Upper lobe of right lung (tissue), 1 donor: Measurements from ENCODE around the gene EML1. TPM values are rescaled to one million over a fixed set of nuclear protein-coding genes. Genes with fewer than 3 reads are reported as not detected.

ENCODE experiments used
- ATAC-seq: fragments of 200-7000 bp; cut with Tn5 transposase; one replicate; pipeline ENCODE4 v1.9.1; 2020; ENCODE audit warnings: mild to moderate bottlenecking, moderate library complexity
- DNase-seq: peaks from one replicate; pipeline ENCODE4 v3.0.0-alpha.2; 2020
- H3K27ac ChIP-seq: fragments of 200-600 bp; one replicate; pipeline ENCODE4 v1.8.0; 2022
- H3K27me3 ChIP-seq: fragments of 200-600 bp; one replicate; pipeline ENCODE4 v1.8.0; 2022; ENCODE audit warnings: mild to moderate bottlenecking
- H3K36me3 ChIP-seq: fragments of 200-600 bp; one replicate; pipeline ENCODE4 v1.8.0; 2022
- H3K4me1 ChIP-seq: fragments of 200-600 bp; one replicate; pipeline ENCODE4 v1.8.0; 2022
- H3K4me3 ChIP-seq: fragments of 200-600 bp; one replicate; pipeline ENCODE4 v1.8.0; 2022; ENCODE audit warnings: mild to moderate bottlenecking
- H3K9me3 ChIP-seq: fragments of 200-600 bp; one replicate; pipeline ENCODE4 v1.8.0; 2022
- intact Hi-C: fragments of 100-400 bp; cut with DNase I; formaldehyde crosslinking; loops from one replicate; pipeline ENCODE4 v1.11.0; 2022
- total RNA-seq: library from RNA; stranded (reverse); fragmentation: NEBNext Ultra II Directional; extraction: Animal tissue kit (Norgen Biotek cat#: 25700); gene quantifications from one replicate; pipeline ENCODE4 v1.2.1, GENCODE V29; 2021
- TF ChIP-seq, protein P1 (sequence below): fragments of 200-600 bp; IDR thresholded peaks from one replicate; pipeline ENCODE4 v1.8.0; 2022; ENCODE audit warnings: antibody characterized with exemption
- donor health status: DM: no; HTN: yes; CAD: no; lungs with severe emphysema.

Gene EML1
- total RNA-seq, 1 donor from 2014 or later, result 42.2 TPM

GRCh38 chr14:99809360-99809759 lies 16.1 kb downstream of the EML1 start:
- TF ChIP-seq, protein P1, sequence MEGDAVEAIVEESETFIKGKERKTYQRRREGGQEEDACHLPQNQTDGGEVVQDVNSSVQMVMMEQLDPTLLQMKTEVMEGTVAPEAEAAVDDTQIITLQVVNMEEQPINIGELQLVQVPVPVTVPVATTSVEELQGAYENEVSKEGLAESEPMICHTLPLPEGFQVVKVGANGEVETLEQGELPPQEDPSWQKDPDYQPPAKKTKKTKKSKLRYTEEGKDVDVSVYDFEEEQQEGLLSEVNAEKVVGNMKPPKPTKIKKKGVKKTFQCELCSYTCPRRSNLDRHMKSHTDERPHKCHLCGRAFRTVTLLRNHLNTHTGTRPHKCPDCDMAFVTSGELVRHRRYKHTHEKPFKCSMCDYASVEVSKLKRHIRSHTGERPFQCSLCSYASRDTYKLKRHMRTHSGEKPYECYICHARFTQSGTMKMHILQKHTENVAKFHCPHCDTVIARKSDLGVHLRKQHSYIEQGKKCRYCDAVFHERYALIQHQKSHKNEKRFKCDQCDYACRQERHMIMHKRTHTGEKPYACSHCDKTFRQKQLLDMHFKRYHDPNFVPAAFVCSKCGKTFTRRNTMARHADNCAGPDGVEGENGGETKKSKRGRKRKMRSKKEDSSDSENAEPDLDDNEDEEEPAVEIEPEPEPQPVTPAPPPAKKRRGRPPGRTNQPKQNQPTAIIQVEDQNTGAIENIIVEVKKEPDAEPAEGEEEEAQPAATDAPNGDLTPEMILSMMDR, result no peak
- DNase-seq (no peak), ATAC-seq (peak; percentile 51)
- no peaks in the 10 kb centered on the region for H3K27me3 ChIP-seq
- H3K9me3 ChIP-seq, result no peaks in the 10 kb centered on the region
- no peak overlapping the region for H3K27ac ChIP-seq
- peaks cover 18% of the 10 kb centered on the region for H3K4me1 ChIP-seq
- H3K36me3 ChIP-seq, result no peaks in the 10 kb centered on the region
- intact Hi-C loops, result no loop called here
- no peak overlapping the region for H3K4me3 ChIP-seq

DNA sequence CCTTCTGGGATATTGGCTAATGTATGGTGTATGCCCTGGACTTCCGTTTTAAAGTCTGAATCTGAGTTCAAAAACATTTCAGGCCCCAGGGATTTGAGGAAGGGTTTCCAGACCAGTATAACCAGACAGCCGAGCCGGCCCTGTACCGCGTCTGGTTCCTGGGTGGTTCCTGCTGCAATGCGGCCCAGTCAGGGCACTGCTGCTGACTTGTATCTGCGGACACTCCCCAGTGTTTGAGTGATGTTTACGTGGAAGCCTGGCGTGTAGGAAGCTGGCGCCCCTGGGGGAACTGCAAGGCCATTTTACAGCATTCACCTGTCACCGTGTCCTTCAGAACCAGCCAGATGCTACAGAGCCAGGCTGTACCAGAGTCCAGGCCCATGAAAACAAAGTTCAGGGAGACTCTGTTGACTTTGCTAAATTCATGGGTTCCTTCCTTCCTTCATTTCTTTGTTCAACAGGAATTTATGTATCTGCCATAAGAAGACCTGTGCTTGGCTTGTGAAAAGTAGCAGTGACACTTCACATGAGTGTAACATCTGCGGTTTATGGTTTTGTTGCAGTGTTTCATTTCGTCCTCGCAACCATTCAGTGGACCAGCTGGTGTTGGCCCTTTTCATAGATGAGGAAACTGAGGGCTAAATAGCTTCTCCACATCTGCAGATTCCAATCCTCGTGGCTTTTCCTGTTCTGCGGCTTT lies 16.8 kb downstream of the EML1 start:
- H3K4me3 ChIP-seq, result no peak overlapping the region
- DNase-seq (no peak), ATAC-seq (peak; percentile 54)
- H3K27me3 ChIP-seq, result no peaks in the 10 kb centered on the region
- no peaks in the 10 kb centered on the region for H3K9me3 ChIP-seq
- no peak overlapping the region for H3K27ac ChIP-seq
- no peaks in the 10 kb centered on the region for H3K36me3 ChIP-seq
- TF ChIP-seq, protein P1, result no peak
- intact Hi-C loops, result no loop called here
- H3K4me1 ChIP-seq, result peaks cover 18% of the 10 kb centered on the region

DNA sequence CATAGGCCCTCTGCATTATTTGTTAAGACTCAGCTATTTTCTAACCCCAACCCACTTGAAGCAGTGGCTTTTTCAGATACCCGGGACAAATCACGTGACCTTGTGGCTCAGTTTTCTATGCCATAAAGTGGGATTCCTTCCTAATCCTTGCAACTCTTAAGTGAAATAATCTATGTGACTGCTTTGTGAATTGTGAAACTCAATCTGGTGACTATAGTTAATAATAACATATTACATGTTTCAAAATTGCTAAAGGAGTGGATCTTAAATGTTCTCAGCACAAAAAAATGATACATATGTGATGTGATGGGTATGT lies 17.3 kb downstream of the EML1 start:
- Histone ChIP-seq H3K4me1 (peaks cover 18% of the 10 kb centered on the region), H3K36me3 (no peaks in the 10 kb centered on the region), H3K27ac (no peak overlapping the region), H3K27me3 (no peaks in the 10 kb centered on the region), H3K4me3 (no peak overlapping the region), H3K9me3 (no peaks in the 10 kb centered on the region)
- ATAC-seq (no peak), DNase-seq (no peak)
- intact Hi-C loops, result no loop called here
- TF ChIP-seq, protein P1, result no peak

DNA sequence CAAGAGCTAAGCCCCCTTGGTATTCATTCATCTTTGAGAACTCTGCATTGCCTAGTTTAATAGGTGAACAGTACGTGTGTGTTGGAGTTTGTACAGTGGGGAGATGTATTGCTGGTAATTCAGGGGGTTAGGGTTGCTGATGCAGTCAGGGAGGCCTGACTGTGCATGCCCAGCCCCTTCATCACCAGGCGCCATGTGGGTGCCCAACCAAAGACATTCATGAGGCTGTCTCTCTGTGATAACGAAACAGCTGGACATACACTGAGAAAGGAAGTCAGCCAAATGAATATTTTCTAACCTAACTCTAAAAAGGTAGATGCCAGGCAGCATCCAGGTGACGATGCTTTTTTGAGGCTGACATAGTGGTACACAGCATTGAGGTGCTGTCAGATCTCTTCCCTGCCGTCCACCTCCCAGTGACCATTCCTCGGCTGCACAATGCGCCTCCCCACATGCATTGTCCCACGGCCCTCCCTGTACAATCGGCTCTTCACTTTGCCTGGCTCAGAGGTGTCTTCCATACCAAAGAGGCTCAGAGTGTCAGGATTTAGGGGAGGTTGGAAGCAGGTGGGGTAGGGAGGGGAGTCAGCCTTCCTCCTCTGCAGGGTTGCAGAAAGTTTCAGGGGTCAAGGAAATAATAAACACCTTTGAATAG lies 19.0 kb downstream of the EML1 start:
- Histone ChIP-seq H3K27ac (no peak overlapping the region), H3K4me1 (peaks cover 18% of the 10 kb centered on the region), H3K4me3 (no peak overlapping the region), H3K9me3 (no peaks in the 10 kb centered on the region), H3K27me3 (no peaks in the 10 kb centered on the region), H3K36me3 (no peaks in the 10 kb centered on the region)
- TF ChIP-seq, protein P1, result no peak
- ATAC-seq, result no peak
- DNase-seq, result no peak
- intact Hi-C loops, result no loop called here

- Histone ChIP-seq H3K4me1 (peaks cover 18% of the 10 kb centered on the region), H3K4me3 (no peak overlapping the region), H3K27ac (no peak overlapping the region), H3K36me3 (no peaks in the 10 kb centered on the region), H3K27me3 (no peaks in the 10 kb centered on the region), H3K9me3 (no peaks in the 10 kb centered on the region)
- ATAC-seq (no peak), DNase-seq (no peak)
- TF ChIP-seq, protein P1, result no peak
- intact Hi-C loops, result no loop called here
Measured at GRCh38 chr14:99812892-99813291, 19.7 kb downstream of the EML1 start.
